Measurements from ENCODE around the gene PTPRN2.

PTPRN2 gene

GRCh38 chr7:158486919-158487318 lies 100.7 kb downstream of the PTPRN2 start:
- no peak overlapping the region for H3K4me3 ChIP-seq (ENCODE audit: low read depth, low read length)
- no peak for DNase-seq (ENCODE audit: low read depth, low spot score)
- ChIA-PET POLR2A (no interaction called here), CTCF (no interaction called here)
- no peak for TF ChIP-seq CTCF (IDR thresholded peaks at IDR 0.05; ENCODE audit: insufficient read depth, low read length, missing control alignments)

- no peak for DNase-seq (ENCODE audit: low read depth, low spot score)
- ChIA-PET POLR2A (no interaction called here), CTCF (no interaction called here)
- no peak overlapping the region for H3K4me3 ChIP-seq (ENCODE audit: low read depth, low read length)
- TF ChIP-seq CTCF (IDR thresholded peaks at IDR 0.05; ENCODE audit: insufficient read depth, low read length, missing control alignments), result no peak
Observed at GRCh38 chr7:158484801-158485531, 102.7 kb downstream of the PTPRN2 start.

GRCh38 chr7:158482480-158482879 lies 105.1 kb downstream of the PTPRN2 start:
- H3K4me3 ChIP-seq (ENCODE audit: low read depth, low read length), result no peak overlapping the region
- CTCF ChIA-PET, result no interaction called here
- POLR2A ChIA-PET, result no interaction called here
- DNase-seq (ENCODE audit: low read depth, low spot score), result no peak
- TF ChIP-seq CTCF (IDR thresholded peaks at IDR 0.05; ENCODE audit: insufficient read depth, low read length, missing control alignments), result no peak

GRCh38 chr7:158479664-158480025 lies 108.0 kb downstream of the PTPRN2 start:
- TF ChIP-seq CTCF (IDR thresholded peaks at IDR 0.05; ENCODE audit: insufficient read depth, low read length, missing control alignments), result no peak
- POLR2A ChIA-PET, result no interaction called here
- DNase-seq (ENCODE audit: low read depth, low spot score), result no peak
- CTCF ChIA-PET, result no interaction called here
- no peak overlapping the region for H3K4me3 ChIP-seq (ENCODE audit: low read depth, low read length)

GRCh38 chr7:158479021-158479663 lies 108.5 kb downstream of the PTPRN2 start:
- no peak for TF ChIP-seq CTCF (IDR thresholded peaks at IDR 0.05; ENCODE audit: insufficient read depth, low read length, missing control alignments)
- no peak overlapping the region for H3K4me3 ChIP-seq (ENCODE audit: low read depth, low read length)
- POLR2A ChIA-PET, result no interaction called here
- CTCF ChIA-PET, result no interaction called here
- DNase-seq (ENCODE audit: low read depth, low spot score), result no peak

GRCh38 chr7:158477866-158478265 lies 109.8 kb downstream of the PTPRN2 start:
- POLR2A ChIA-PET, result no interaction called here
- no peak overlapping the region for H3K4me3 ChIP-seq (ENCODE audit: low read depth, low read length)
- no peak for DNase-seq (ENCODE audit: low read depth, low spot score)
- CTCF ChIA-PET, result no interaction called here
- TF ChIP-seq CTCF (IDR thresholded peaks at IDR 0.05; ENCODE audit: insufficient read depth, low read length, missing control alignments), result no peak

Measured in AG04449 (cell line).